Measurements from ENCODE around the gene CD177.

DNA sequence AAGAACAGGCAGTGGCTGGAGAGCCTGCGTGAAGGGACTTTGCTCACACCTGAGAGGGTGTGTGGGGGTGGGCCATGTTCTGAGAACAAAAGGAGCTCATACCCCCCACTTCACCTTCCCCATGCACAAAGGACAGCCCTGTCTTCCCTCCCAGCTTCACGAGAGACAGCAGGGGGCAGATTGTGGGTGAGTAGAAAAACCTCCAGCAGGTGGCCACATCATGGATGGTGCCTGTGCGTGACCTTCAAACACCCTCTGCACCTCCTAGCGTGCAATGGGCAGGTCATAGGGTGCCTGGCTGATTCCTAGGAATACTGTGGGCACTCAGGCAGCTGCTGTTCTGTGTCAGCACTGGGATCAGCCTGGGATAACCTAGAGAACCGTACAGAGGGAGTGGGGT is 47.8 kb upstream of the CD177 start:
- TF ChIP-seq, protein P1, sequence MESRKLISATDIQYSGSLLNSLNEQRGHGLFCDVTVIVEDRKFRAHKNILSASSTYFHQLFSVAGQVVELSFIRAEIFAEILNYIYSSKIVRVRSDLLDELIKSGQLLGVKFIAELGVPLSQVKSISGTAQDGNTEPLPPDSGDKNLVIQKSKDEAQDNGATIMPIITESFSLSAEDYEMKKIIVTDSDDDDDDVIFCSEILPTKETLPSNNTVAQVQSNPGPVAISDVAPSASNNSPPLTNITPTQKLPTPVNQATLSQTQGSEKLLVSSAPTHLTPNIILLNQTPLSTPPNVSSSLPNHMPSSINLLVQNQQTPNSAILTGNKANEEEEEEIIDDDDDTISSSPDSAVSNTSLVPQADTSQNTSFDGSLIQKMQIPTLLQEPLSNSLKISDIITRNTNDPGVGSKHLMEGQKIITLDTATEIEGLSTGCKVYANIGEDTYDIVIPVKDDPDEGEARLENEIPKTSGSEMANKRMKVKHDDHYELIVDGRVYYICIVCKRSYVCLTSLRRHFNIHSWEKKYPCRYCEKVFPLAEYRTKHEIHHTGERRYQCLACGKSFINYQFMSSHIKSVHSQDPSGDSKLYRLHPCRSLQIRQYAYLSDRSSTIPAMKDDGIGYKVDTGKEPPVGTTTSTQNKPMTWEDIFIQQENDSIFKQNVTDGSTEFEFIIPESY (IDR thresholded peaks at IDR 0.05) = no peak
- no peak for TF ChIP-seq GABPA (IDR thresholded peaks at IDR 0.05 in 1 of 2, conservative IDR thresholded peaks at IDR 0.05 in 1 of 2)

Measured in liver (tissue), 2 donors.